ENCODE measurements around the gene CIROP. TPM values are rescaled to one million over a fixed set of nuclear protein-coding genes. Genes with fewer than 3 reads are reported as not detected.

Gene CIROP
- total RNA-seq, 1 donor from 2014 or later, result not detected

DNA sequence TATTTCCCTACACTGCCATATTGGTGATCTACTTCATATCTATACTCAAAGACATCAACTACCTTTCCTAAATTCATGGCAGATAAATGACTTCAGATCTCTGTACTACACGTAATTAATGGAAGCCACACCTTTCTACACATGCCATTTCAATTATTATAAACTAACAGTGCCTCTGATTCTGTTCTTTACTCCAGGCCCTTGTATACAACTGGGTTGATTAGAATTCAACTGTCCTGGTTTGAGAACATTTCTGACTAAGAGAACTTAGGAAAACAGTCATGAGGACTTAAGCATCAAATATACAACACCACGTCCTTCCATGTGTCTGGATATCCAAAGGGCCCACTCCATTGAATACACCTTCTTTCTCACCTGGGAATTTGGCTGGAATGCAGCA, 11.7 kb downstream of the CIROP start:
- no peak for ATAC-seq

DNA sequence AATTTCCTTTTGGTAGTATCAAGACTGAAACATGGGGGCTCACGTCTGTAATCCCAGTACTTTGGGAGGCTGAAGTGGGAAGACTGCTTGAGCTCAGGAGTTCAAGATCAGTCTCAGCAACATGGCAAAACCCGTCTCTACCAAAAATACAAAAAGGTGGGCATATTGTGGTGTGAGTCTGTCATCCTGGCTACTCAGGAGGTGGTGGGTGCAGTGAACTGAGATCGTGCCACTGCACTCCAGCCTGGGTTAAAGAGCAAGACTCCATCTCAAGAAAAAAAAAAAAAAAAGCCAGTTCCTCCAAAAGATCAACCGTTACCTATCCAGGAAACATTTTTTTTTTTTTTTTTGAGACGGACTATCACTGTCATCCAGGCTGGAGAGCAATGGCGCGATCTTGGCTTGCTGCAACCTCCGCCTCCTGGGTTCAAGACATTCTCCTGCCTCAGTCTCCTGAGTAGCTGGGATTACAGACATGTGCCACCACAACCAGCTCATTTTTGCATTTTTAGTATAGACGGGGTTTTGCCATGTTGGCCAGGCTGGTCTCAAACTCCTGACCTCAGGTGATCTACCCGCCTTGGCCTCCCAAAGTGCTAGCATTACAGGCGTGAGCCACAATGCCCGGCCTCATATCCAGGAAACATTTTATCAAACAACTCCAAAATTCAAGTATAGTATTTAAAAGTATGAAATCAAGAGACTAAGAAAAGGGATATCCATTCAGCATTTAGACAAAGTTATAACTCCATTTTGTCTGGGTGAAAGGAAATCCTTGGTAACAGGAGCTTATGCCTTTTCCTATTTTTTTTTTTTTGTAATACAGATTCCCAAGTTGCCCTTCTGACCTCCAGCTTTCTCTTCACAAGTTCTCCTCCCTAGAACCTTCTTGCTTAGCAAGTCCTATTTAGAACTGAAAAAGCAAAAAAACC, 13.2 kb downstream of the CIROP start:
- no peak for ATAC-seq

DNA sequence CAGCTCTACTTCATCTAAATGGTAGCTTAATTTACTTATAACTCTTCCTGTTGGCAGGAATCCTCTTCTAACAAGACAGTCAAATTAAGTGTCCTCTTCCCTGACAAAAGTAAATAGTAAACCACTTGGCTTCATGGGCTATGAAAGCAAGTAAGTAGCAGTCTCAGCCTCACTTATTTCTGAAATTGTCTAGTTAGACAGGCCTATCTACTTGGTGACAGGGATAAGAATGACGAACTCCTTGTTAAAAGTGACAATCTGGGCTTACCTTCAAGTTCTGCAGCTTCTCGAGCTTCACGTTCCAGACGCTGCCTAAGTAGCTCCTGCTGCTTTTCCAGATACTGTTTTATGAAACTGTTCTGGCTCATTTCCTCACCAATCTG, 14.5 kb downstream of the CIROP start:
- no peak for ATAC-seq

DNA sequence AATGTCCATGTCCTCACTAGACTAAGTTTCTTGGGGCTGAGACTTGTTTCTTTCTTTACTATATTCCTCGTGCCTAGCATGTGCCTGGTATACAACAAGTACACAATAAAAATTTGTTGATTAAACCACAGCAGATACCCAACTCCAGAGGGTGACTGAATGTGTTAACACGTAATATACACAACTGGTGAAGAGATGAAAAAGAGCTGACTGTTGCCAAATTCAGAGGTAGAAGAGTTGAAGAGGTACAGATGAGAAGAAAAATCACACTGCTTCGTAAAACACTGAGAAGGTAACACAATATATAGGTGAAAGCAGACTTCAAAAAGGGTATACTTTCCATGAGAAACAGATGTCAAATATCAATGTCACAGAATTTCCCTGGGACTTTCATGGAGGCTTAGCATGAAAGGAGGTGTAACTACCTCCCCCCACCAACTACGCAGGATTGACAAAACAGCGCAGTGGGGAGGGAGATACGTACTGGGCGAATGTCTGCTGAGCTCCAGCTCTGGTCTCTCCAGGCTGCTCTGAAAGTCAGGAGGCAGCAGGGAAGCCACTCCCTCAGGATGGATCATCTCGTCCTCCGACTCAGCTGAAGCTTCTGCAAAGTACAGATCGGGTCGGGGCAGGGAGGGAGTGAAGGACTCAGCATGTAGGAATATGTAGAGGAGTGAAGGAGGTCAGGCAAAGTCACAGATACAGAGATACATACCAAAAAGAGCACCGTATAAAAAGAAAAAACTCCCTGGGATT, 15.1 kb downstream of the CIROP start:
- ATAC-seq, result no peak

DNA sequence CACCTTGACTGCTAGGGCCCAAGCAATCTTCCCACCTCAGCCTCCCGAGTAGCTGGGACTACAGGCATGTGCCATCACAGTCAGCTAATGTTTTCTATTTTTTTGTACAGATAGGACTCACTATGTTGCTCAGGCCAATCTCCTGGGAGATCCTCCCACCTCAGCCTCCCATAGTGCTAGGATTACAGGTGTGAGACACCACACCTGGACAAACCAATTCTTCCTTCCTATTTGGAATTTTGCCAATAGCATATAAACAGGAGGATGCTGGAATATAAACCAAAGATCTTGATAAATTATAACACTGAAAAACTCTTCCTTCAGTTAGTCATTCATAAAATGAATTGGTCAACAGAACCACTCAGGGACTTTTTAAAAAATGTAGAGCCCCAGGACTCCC, 18.2 kb downstream of the CIROP start:
- ATAC-seq, result no peak

DNA sequence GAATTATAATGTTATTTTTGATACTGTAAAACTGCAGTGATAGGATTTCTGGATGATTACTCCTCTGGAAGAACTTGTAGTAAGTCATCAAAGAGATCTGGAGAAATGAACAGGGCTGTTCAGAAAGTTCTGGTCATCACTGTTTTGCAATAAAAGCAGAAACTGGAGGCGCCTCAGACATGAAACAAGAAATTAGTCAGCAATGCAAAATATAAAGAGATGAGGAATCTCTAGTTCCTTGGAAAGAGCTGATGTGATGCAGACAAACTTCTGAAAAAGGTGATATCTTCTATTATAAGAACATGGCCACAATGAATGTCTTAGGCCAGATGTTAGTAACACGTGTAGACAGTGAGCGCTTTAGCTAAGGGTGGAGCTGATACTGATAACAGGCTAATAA, 19.3 kb downstream of the CIROP start:
- no peak for ATAC-seq

DNA sequence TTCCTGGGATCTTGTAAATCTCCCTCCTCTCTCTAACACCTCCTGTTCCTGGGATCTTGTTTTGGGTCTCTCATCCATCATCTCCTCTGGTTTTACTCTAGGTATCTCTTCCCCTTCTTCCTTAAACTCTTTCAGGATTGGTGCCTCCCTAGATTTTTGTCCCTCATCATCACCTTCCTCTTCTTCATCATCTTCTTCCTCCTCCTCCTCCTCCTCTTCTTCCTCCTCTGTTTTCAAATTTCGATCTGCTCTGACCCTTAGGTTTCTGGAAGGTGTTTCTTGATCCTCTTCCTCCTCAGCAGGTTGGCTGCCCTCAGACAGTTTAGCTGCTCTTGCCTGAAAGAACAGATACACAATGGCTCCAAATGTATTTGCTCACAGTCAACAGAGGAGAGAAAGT, 24.3 kb downstream of the CIROP start:
- ATAC-seq, result no peak

DNA sequence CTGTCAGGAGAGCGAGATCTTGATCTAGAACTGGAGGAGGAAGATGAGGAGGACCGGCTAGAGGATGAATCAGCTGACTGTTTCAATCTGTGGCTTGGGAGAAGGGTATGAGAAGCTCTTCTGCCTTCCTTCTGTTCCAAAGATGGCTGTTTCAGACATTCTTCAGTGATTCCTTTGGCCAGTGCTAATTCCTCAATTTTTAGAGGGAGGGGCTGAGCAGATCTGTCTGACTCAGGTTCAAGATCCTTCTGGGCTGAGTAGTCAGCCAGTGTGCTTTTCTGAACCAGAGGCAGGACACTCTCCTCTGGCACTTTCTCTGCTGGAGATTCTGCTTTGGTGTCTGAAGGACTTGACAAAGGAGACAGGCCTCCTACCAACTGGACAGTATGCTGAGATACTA, 25.1 kb downstream of the CIROP start:
- no peak for ATAC-seq

DNA sequence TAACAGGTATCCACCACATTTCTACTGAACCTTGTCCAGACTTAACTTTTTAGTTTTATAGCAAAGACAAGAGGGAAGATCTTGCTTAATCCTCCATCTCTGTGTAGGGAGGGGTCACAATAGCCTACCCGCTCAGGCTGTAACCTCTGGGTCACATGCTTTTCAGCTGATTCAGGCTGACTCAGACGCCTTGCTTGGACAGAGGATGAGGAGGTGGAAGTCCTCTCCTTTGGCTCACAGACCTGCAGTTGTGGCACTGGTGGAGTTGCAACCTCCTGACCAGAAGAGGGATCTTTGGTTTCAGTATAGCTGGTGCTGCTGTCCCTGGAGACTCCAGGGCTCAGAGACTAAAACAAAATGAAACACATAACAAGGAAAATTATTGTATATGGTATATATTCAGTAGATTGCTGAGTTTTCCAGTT, 26.1 kb downstream of the CIROP start:
- peak; percentile 97 for ATAC-seq

DNA sequence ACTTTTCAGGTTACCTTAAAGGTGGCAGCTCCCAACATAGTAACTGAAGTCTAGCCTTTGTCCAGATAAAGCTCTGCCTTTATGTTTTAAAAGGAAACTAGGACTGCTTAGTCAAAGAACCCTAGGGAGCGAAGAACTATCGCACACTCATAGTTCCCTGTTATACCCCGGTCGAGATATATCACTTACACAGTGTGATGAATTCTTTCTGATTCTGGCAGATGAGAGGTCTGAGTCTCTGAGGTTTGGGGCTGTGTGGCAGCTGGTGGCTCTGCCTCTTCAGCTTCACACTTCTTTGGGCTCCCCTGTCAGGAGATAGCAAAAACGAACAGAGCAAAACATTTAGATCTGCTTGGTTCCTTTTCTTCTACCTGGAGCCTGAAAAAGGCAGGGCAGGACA, 26.8 kb downstream of the CIROP start:
- ATAC-seq, result no peak

DNA sequence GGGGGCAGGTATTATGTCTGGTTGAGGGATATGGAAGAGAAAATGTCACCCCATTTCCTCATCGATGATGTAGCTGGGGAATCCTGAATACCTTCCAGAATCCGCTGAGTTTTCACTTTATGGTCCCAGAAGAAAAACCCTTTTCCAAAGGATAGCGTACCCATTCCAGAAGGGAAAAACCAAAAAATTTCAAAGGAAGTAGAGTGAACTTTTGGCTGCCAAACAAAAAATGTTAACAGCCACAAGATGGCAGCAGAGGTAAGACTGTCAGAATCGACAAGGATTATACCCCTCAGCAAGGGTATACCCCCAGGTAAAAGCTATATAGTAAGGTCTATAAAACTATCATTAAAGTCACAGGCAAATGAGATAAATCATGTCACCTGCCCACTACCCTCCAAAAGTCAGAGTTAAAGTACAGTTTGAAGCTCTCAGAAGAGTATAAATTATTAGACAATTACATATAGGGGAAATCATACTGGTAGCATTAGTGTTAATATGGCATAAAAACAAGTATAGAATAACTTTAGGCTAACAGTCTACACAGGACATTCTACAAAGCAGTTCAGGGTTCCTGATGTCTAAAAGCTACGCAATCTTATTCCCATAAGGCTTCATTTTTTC, 27.9 kb downstream of the CIROP start:
- no peak for ATAC-seq

DNA sequence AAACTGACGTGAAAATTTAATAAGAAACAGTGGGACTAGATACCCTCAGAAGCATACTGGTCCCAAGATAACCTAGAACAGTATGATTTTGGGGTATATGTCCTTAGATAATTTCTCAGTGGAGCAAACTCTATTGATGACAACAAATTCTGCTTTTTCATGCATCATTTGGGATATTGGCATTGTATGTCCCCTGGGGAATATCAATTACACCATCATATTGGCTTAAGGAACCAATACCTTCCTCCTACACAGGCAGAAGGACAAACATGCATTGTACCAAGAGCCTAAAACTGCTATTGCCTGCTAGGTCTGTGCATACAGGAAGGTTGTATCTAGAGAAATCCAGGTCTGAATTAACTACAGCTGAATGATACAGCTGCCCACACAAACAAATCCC, 29.9 kb downstream of the CIROP start:
- no peak for ATAC-seq

DNA sequence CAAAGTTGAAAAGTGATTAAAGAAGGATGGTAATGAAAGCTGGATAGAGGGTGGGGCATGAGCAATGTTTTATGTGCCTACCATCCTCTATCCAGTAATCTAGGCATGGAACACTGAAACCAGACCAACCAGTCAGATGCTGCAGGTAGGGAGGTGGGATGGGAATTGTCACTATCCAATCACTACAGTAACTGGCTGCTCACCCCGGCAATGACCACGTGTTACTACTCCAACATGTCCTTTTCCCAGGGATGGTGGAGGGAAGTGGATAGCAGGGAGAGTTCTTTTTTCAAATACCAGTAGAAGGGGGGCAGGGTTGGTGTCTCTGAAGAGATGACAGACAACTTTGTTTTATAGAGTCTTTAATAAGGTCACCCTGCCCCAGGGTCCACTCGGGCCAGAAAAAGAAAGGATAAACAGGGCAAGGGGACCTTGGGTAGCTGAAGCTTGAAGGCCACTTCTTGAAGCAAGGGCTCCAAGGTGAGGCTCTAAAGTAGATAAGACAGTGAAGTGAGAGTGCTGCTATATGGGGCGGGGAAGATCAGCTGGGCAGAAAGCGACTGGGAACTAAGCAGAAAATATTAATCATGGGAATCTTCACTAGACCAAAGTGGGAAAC, 32.8 kb downstream of the CIROP start:
- peak; percentile 76 for ATAC-seq

DNA sequence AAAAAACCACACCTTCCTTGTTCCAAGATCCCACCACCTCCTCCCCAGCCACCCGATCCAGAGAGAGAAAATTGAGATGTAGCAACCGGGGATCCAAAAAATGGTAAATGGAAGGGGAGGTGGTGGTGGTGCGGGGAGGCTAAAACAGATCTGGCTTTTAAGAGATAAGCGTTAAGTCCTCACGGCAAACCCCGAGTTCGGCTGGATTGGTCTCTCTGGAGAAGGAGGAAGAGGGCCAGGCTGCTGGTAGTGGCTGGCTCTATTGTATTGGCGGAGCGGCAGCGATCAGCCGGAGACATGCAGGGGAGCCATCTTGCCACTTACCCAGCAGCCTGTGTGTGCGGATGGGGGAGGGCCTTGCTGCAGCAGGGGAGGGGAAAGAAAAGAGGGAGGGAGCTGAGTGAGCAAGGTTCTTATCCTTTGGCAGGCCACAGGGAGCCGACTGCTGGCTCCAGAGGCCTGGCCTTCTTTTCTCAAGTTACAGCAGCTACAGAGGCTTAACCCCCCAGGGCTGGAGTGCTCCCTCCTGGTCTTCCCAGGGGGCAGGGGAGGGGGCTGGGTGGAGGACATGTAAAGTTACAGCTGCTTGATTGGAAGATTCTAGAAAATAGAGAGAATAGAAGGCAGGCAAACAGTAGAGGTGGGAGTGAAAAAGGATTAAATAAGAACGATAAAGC, 33.4 kb downstream of the CIROP start:
- ATAC-seq, result peak; percentile 82

DNA sequence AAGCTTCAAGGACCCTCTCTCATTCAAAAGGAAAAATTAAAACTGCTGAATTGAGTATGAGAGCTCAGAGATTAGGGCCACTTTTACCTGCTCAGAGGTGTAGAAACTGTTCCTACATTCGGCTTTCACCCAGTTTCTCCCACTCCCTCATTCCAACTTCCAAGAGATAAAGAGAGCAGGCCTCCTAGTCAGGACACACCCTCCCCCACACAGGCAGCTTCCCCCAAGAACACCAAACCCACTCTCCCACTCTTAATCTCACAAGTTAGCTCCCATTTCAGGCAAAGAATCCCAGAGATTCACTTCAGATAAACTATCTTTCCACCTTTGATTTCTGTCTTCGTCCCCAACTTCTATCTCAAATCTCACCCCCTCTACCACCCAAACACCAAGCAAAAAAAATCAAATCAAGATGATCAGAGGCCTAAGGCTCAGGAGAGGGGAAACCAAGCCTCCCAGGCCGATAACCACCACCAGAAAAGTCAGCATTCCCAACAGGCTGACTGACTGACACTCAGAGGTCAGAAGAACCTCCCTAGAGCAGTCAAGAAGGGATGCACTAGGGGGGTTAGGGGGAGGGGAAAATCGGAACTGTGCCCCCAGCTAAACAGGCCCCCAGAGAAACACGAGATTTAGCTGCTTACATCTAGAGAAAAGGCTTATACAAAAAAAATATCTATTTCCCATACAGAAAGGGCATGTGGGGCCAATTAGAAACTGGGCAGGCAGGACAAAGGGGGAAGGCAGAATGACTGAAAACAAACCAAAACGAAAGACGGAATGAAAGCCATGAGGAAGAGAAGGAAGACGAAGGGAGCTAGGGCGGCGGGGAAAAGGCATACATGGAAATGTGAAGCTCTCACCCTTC, 34.3 kb downstream of the CIROP start:
- ATAC-seq, result no peak

DNA sequence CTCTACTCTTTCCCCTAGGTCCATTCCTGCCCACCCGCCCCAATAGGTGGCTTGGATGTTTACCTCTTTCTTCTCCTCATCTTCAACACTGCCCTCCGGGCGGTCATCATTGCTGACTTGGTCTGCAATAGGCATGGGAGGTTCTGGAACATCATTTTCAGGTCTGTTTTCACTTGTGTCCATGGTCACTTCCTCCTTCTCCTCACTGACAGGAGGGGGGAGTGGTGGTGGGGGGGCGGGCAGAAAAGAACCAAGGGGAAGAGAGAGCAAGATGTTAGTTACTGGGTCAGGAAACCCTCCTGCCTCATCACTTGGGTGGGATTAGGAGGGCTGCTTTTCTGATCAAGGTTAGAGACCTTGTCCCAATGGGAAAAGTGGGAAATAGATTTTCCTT, 35.4 kb downstream of the CIROP start:
- ATAC-seq, result no peak

DNA sequence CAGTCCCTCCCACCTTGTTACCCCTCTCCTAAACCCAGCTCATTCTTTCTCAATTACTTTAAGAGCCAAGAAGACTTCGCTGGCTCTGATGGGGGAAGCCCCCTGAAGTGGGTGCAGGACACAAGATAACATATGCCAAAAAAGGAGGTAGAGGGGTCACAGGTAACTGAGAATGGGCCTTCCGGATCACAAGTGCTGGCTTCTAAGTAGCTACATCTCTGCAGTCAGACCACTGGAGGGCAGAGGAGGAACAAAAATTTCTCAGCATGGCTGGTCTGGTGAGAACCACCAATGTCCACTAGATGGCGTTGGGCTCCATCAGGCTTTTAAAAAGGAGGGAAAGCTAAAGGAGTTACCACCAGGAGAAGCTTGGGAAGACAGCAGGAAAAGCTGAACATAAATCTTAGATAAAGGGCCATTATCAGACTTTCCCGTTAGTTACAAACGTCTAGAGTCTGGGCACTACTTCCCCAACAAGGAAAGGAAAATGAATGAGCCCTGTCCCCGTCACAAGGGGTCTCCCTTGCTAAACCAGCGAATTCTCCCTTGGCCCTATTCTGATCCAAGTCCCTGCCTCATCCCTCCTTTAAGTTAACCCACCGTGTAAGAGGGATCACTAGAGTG, 35.9 kb downstream of the CIROP start:
- ATAC-seq, result peak; percentile 73

DNA sequence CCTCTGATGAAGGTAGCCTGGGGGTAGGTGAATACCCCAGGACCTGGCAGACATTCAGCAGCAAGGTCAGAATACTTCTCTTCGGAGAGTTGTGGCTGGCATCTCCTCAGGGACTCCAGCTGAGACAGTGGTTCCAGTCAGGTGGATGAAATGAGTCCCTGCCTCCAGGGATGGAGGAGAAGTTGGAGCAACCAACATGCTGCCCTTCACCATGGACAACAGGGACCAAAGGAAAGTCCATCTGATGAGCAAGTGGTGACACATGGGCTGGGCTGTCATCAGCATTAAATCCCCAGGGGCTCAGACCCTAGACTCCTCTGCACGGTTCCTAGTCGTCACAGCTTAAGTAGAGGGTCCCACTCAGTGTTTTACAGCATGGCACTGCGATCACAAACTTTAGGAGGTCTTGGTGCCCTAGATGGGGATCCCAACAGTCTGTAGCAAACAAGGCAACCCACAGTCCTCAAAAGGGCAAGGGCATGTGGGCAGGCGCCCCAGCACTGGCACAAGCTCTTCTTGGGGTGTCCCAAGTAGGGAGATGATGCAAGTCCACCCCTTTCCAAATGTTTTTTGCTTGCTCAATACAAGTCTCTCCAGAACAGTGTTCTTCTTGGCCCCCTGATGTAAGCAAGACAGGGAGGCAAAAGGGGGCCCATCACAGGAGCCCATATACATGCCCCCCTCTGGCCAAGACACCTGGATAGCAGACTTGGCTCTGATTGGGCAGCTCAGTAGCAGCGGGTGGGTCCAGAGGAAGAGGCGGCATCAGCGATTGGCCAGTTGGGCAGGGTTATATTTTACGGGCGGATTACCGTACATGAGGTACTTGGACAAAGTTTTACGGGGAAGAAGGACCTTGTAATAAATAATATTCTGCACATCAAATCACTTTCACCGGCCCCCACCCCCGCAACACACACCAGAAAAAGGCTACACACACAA, 36.7 kb downstream of the CIROP start:
- ATAC-seq, result no peak

DNA sequence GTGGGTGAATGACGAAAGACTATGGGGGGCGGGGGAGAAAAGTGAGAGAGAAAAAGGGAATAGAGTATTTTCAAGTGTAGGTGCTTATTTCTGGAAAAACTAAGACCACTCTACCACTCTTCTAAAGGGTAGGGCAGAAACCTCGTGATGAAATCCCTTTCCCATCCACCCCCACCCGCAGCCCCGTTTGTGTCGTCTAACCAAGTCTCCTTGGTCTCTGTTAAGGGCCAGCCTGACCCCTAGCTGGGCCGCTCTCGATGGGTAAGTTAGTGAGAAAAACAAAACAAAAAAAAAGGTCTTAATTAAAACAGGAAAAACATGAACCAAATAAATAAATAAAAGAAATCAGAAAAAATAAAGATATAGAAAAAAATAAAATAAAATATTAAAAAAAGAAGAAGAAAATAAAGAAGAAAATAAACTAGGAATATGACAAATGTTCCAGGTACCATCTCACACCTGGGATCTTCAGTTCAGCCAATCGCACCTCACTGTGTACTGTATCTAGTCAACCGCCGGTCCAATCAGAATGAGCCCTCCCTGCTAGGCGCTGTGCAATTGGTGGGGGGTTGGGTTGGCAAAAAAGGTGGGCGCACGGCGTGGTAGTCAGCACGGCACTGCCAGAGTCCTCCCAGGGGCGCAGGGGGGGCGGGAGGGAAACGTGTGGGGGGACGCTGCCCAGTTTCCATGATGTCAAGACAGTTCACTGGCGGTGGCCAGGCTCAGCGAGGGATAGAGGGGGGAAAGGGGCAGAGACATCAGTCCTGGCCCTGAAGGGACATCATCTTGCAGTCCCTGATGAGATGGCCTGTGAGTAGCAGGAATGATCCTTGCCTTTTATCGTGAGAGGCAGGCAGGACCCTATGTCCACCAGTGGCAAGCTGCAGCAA, 37.7 kb downstream of the CIROP start:
- no peak for ATAC-seq
